C4-2B (cell line): ENCODE measurements around the gene FOLR2.
"Not testable (repeated sequence)": the region's sequence is repeated elsewhere in the genome, so short reads cannot be mapped to it uniquely, and the experiment has no call there.

Experiments
- CTCF ChIP-seq: fragments of 450-650 bp; conservative IDR thresholded peaks from 2 replicates; pipeline ENCODE4 v1.5.1; 2017; ENCODE audit warnings: mild to moderate bottlenecking
- ZFX ChIP-seq: fragments of 450-650 bp; IDR thresholded peaks from 2 replicates; pipeline ENCODE4 v1.6.1; 2017

GRCh38 chr11:72180892-72181552 lies 35.6 kb upstream of the FOLR2 start:
- not testable (repeated sequence) for TF ChIP-seq CTCF, ZFX
